Amniotic stem cell (primary cell): ENCODE data around the gene CDH8.
"Not testable (repeated sequence)": the region's sequence is repeated elsewhere in the genome, so short reads cannot be mapped to it uniquely, and the experiment has no call there.

Source experiments
- DNase-seq: peaks from one replicate; lab custom pipeline; 2025; lab: John Stamatoyannopoulos, UW

Gene CDH8

GRCh38 chr16:61936522-61936921, 99.7 kb downstream of the CDH8 start:
- DNase-seq = no peak

GRCh38 chr16:61934601-61935000, 101.6 kb downstream of the CDH8 start:
- no peak for DNase-seq

DNA sequence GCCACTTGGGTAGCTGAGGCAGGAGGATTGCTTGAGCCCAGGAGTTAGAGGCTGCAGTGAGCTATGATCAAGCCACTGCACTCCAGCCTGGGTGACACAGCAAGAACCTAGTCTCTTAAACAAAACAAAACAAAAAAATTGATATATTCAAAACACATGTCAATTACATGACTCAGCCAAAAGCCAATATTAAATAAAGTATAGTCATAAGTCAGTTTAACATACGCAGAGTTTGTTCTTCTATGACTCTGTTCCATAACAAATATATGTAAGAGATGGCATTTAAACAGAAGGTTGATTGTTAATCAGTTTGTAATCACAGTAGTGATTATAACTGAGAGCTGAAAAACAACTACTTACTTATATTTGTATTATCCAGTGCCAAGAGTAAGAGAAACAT, 106.5 kb downstream of the CDH8 start:
- DNase-seq = no peak

DNA sequence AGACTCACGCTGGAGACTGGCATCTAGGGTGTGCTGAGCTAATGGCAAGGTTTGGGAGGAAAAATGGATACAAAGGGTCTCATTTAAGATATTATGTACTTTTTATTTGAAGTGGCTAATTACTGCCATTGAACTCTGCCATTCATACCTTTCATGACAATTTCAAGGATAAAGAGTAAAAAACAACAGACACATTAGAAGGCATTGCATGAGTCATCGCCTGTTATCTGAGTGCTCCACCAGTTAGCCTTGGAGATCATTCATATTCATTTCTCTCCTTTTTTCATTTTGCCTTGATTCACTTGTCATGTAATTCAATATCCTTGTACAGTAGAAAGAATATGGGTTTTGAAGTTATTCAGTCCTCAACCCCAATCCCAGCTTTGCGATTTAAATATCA, 109.5 kb downstream of the CDH8 start:
- no peak for DNase-seq

GRCh38 chr16:61923629-61924028, 112.6 kb downstream of the CDH8 start:
- DNase-seq = no peak

DNA sequence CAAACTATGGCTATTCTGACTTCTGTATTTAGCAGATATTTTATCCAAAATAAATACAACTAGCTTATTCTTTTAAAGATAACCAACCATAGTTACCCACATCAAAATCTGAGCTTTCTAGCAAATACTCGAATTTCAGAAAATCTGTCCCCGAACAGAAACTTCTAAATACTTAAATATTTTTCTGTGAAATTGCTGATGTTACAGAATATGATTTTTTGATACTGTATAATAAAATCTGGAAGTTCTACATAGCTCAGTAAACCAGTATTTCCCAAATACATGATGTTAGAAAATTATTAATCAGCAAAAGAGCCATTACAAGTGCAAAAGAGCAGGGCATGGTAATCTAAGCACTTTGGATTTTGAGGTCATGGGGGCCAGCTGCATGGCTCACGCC, 114.9 kb downstream of the CDH8 start:
- no peak for DNase-seq

DNA sequence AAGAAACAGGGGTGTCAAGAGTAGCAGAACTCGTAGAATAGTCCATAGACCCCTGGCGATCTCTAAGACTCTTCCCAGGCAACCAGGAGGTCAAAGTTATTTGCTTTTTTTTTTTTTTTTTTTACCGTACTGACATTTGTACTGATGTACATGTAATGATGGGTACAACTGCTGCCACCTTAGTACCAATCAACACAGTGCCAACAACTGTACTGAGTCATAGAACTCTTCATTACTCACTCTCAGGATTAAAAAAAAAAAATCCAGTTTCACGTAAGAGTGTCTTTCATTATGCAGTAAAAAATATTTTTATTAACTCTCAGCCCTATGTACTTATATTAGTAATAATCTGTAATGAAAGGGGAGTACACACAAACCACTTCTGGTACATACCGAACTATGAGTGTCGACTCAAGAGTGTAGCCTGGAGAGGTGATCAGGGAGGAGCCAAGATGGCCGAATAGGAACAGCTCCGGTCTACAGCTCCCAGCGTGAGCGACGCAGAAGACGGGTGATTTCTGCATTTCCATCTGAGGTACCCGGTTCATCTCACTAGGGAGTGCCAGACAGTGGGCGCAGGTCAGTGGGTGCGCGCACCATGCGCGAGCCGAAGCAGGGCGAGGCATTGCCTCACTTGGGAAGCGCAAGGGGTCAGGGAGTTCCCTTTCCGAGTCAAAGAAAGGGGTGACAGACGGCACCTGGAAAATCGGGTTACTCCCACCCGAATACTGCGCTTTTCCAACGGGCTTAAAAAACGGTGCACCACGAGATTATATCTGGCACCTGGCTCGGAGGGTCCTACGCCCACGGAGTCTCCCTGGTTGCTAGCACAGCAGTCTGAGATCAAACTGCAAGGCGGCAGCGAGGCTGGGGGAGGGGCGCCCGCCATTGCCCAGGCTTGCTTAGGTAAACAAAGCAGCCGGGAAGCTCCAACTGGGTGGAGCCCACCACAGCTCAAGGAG, 118.1 kb downstream of the CDH8 start:
- not testable (repeated sequence) for DNase-seq

DNA sequence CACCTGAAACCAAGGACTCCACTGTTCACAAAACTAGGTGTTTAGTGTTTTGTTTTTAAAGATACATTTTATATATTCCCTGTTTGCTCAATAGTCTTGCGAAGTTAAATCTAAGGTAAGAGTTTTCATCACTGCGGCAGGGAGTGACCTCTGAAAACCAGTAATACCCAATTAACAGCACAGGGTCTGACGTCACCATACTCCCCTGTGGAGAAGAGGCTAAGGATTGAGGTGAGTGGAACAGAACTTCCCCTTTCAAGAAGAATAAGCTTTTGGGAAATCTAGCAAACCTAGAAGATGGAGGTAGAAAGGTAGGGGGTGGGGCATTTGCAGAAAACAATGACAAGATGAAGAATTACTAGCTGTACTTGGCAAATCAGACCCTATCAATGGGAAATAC, 120.7 kb downstream of the CDH8 start:
- no peak for DNase-seq

GRCh38 chr16:61909074-61909473, 127.2 kb downstream of the CDH8 start:
- DNase-seq = no peak

DNA sequence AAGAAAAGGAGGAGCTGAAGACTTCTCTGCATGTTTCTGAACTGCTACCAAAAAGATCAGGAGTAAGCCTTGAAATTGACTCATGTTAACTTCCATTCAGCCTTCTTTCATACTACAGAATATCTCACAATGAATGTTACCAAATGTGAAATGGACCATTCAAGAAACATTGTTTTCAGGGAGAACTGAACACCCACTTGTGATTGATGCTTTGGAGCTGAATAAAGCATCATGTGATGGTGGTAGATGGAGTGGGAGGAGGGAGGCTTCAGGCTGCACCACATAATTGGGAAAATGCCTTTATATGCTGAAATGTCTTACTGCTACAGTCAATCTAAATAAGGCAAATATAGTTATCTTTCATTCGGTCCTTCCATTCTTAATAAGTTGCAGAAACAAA, 127.8 kb downstream of the CDH8 start:
- DNase-seq = no peak

GRCh38 chr16:61901689-61902088, 134.5 kb downstream of the CDH8 start:
- DNase-seq = no peak

- DNase-seq = no peak
These were observed 135.8 kb downstream of the CDH8 start for GRCh38 chr16:61900482-61900881.

DNA sequence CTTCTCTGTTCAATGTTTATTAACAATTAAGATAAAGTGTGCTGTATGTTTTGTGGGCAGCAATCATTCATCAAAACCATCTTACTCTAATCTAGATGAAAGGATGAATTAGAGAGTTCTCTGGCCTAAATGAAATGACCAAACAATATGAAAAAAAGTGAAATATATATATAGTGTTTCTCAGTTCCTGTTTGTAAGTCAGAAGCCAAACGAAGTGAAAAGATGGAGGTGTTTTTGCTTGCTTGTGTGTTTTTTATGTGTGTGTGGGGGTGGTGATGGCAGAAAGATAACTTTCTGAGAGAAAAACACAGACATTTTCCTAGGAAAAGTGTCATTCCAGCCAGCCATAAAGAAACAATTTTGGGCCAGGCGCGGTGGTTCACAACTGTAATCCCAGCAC, 138.6 kb downstream of the CDH8 start:
- DNase-seq = no peak

DNA sequence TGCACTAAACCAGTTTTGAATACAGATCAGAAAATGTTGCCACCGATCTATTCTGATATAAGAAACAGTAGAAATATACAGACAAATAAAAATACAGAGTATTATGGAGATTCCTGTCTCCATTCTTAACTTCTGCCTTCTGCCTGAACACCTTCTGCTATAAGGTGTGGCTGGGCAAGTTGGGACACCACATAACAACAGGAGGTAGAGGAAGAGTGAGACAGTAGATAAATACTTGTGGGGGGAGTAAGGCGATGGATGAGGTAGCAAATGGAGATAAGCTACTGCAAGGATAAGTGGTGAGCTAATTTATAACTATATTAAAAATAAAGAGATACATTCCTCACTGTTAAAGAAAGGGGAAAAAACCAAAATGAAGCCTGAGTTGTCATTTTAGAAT, 143.7 kb downstream of the CDH8 start:
- no peak for DNase-seq

DNA sequence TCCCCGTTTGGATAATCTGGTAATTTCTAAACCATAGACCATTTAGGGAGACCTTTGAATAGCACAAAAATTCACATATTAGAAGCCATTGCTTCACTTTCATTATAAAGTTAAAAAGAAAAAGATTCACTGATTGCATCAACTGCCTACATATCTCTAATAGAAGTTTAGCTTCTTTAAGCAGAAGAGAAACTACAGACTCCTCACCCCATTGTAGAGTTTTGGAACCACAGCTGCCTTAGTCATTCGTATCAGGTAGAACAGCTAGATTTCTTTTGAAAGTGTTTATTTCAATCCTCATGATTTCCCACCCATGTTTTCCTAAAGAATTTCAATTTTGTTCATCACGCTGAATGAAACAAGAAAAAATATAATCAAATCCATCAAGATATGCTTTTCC, 144.8 kb downstream of the CDH8 start:
- no peak for DNase-seq

DNA sequence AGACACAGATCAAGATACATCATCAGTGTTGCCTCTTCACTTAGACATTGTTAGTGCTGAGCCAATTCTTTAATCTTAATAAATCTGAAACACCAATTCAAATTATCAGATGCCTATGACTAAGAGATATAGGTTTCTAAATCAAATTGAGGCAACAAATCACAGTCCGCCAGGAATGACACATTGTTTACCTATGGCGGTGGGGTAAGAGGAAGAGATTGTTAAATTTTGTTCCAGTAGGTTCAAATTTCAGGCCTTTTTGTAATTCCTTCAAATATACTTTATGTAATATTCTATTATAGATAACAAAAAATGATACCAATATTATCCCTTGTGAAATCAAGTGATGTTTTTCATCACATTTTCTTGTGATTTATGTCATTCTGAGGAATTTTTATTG, 145.9 kb downstream of the CDH8 start:
- DNase-seq = no peak

- no peak for DNase-seq
These were observed 148.3 kb downstream of the CDH8 start for GRCh38 chr16:61887903-61888302.

- no peak for DNase-seq
These were observed 150.9 kb downstream of the CDH8 start for GRCh38 chr16:61885343-61885742.

GRCh38 chr16:61879306-61879705, 156.9 kb downstream of the CDH8 start:
- DNase-seq = no peak

DNA sequence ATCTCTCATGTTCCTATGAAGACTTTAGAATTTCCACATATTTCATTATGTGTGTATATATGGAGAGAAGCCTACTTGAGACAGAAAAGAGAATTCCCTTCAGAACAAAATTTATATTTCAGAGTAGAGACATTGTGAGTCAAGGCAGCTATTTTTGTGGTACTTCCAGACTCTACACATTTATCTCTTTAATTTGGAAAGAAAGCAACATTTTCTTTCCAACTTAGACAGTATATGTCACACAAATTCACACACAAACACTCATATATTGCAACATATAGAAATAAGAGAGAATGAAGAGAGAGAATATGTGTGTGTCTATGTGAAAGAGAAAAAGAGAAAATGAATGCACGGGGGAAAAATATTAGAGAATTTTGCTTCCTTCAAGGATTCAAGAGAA, 158.8 kb downstream of the CDH8 start:
- no peak for DNase-seq

GRCh38 chr16:61872778-61873119, 163.5 kb downstream of the CDH8 start:
- no peak for DNase-seq

DNA sequence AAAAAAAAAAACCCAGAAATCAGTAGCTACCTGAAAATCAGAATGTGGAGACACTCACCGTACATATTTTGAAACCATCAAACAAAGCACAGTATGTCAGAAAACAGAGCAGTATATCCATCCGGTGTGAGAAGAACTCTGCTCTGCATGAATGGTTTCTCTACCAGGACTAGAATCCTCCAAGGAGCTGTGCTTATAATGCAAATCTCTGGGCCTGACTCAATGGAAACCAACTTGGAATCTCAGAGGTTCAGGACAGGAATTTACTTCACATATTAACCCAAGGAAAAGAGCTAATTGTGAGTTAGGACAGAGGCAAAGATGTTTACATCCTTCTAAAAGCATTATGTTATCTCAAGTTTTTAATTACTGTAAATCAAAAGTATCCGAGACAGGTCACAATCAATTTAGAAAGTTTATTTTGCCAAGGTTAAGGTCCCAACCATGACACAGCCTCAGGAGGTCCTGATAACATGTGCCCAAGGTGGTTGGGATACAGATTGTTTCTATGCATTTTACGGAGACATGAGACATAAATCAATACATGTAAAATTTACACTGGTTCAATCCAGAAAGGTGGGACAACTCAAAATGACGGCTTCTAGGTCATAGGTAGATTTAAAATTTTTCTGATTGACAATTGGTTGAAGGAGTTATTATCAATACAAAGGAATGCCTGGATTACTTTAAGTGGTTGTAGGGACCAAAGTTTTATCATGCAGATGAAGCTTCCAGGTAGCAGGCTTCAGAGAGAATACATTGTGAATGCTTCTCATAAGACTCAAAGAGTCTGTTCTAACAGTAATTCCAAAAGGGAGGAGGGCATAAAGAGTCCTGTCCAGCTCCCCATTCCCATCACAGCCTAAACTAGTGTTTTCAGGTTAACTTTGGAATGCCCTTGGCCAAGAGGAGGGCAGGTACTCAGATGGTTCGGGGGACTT, 164.1 kb downstream of the CDH8 start:
- no peak for DNase-seq
